Sigmoid colon (tissue), 7 donors: Measurements from ENCODE around the gene PMAIP1. TPM values are rescaled to one million over a fixed set of nuclear protein-coding genes. Genes with fewer than 3 reads are reported as not detected.

Experiments used
- DNase-seq: peaks from one replicate; pipeline ENCODE4 v3.0.0-alpha.2; 2019
- H3K27ac ChIP-seq, 4 donors: fragments of 200-600 bp; sonication (generic); one replicate each; pipeline ENCODE4 v1.5.1; 2016 to 2019; ENCODE audit warnings: mild to moderate bottlenecking in 1 of 4
- H3K27me3 ChIP-seq, 3 donors: fragments of 200-600 bp; sonication (generic); one replicate each; pipeline ENCODE4 v1.5.1; 2019; ENCODE audit warnings: mild to moderate bottlenecking in 1 of 3
- H3K36me3 ChIP-seq, 4 donors: fragments of 200-600 bp; sonication (generic); one replicate each; pipeline ENCODE4 v1.5.1; 2016 to 2019
- H3K4me1 ChIP-seq, 4 donors: fragments of 200-600 bp; sonication (generic); one replicate each; pipeline ENCODE4 v1.5.1; 2017 to 2019
- H3K4me3 ChIP-seq, 4 donors: fragments of 200-600 bp; sonication (generic); one replicate each; pipeline ENCODE4 v1.5.1; 2017 to 2019; ENCODE audit warnings: mild to moderate bottlenecking in 2 of 4, moderate library complexity in 1 of 4
- H3K9me3 ChIP-seq, 4 donors: fragments of 200-600 bp in 3 of 4; sonication (generic) in 3 of 4; one replicate each; pipeline versions ENCODE4 v1.5.1 to v1.6.1; 2013 to 2019
- EP300 ChIP-seq, 4 donors: sonication (generic); formaldehyde crosslinking; IDR thresholded peaks; one replicate each; pipeline ENCODE4 v1.6.1; 2017; ENCODE audit warnings: antibody characterized with exemption in 4 of 4
- POLR2A ChIP-seq, 2 donors: fragments of 450-650 bp; IDR thresholded peaks; one replicate each; pipeline ENCODE4 v1.6.1; 2016; ENCODE audit warnings: antibody characterized with exemption in 2 of 2, mild to moderate bottlenecking in 2 of 2, moderate library complexity in 2 of 2
- POLR2AphosphoS5 ChIP-seq, 4 donors: sonication (generic); formaldehyde crosslinking; IDR thresholded peaks; one replicate each; pipeline ENCODE4 v1.6.1; 2017; ENCODE audit warnings: antibody characterized with exemption in 4 of 4
- WGBS, 2 donors: extraction: QIAGEN DNeasy Blood & Tissue Kit; methylation state at CpG; one replicate each; pipeline ENCODE4 v1.1.7; 2013; 5-methylcytosine and 5-hydroxymethylcytosine counted together
- intact Hi-C: fragments of 100-400 bp; cut with DNase I; formaldehyde crosslinking; loops from one replicate; pipeline ENCODE4 v1.15.1; 2023
- polyA plus RNA-seq, 3 donors: library from polyadenylated mRNA; stranded (reverse); fragments of 200-250 nt; gene quantifications; one replicate each; pipeline ENCODE4 v1.2.3, GENCODE V29; 2013
- total RNA-seq, 4 donors: library from RNA; depleted of rRNA; stranded (reverse); fragments of >200 nt; gene quantifications; one replicate each; pipeline ENCODE4 v1.1.0, GENCODE V29; 2016
- TF ChIP-seq, protein P1 (sequence below), 4 experiments: fragments of 450-650 bp in 3 of 4; fragments of 200-600 bp in 1 of 4; IDR thresholded peaks; one replicate each; pipeline ENCODE4 v1.5.1; 2016 to 2019; ENCODE audit warnings: antibody characterized with exemption in 4 of 4, mild to moderate bottlenecking in 3 of 4, moderate library complexity in 2 of 4
- donor health status: healthy with polysubstance abuse.
- donor health status: Bipolar disorder and iron deficiency.
- donor health status: healthy.

The PMAIP1 gene
- total and polyA plus RNA-seq, 7 donors: 0.99 to 9.5 (median 4.4) TPM; not detected in 1

DNA sequence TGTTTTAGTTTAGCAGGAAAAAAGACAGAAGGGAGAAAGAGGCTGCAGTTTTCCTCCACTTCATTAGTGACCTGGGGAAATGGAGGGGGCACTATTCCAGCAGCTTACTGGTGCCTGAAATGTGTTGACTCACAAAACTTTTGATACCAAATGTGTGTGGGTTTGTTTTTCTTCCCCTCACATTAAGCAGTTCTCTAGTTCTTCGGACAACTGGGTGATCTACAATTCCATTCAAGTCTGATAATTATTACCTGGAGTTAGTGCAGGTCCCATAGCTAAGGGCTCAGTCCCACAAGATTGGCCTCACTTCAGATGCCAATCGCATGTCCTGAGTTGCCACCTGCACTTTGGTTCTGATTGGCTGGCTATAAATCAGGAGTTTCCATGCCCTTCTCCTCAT, 28.4 kb downstream of the PMAIP1 start:
- Histone ChIP-seq H3K4me3 (no peak overlapping the region), H3K4me1 (no peaks in the 10 kb centered on the region), H3K9me3 (no peaks in the 10 kb centered on the region), H3K27me3 (no peaks in the 10 kb centered on the region), H3K36me3 (no peaks in the 10 kb centered on the region), H3K27ac (no peak overlapping the region)
- 91 to 95% methylated on average over 2 of the region's 2 CpGs for WGBS, 2 donors
- TF ChIP-seq, protein P1, sequence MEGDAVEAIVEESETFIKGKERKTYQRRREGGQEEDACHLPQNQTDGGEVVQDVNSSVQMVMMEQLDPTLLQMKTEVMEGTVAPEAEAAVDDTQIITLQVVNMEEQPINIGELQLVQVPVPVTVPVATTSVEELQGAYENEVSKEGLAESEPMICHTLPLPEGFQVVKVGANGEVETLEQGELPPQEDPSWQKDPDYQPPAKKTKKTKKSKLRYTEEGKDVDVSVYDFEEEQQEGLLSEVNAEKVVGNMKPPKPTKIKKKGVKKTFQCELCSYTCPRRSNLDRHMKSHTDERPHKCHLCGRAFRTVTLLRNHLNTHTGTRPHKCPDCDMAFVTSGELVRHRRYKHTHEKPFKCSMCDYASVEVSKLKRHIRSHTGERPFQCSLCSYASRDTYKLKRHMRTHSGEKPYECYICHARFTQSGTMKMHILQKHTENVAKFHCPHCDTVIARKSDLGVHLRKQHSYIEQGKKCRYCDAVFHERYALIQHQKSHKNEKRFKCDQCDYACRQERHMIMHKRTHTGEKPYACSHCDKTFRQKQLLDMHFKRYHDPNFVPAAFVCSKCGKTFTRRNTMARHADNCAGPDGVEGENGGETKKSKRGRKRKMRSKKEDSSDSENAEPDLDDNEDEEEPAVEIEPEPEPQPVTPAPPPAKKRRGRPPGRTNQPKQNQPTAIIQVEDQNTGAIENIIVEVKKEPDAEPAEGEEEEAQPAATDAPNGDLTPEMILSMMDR (IDR thresholded peaks at IDR 0.05): no peak
- TF ChIP-seq EP300 (IDR thresholded peaks at IDR 0.05) (no peak), POLR2A (IDR thresholded peaks at IDR 0.05) (no peak), POLR2AphosphoS5 (IDR thresholded peaks at IDR 0.05) (no peak)
- intact Hi-C loops: no loop called here
- DNase-seq: no peak

DNA sequence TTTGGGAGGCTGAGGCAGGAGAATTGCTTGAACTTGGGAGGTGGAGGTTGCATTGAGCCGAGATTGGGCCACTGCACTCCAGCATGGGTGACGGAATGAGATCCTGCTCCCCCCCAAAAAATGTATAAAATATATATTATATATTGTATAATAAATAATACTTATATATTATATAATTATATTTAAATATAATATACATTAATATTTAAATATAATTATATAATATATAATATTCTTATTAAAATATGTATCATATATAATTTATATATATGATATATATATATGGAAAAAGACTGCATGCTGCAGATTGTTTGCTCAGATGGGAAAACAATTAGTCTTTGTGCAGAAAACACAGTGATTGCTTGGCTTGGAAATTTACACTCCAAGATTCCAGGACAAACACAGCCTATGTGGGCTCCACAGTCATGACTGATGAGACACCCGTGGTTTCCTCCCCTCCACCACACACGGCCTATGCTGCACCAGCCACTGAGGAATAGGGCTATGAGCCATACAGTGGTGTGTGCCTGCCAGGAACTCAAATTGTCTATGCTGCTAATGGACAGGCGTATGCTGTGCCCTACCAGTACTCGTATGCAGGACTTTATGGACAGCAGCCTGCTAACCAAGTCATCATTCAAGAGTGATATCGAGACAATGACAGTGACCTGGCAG, 30.0 kb downstream of the PMAIP1 start:
- no peak overlapping the region for H3K4me3 ChIP-seq
- no peak for DNase-seq
- H3K9me3 ChIP-seq: no peaks in the 10 kb centered on the region
- no peaks in the 10 kb centered on the region for H3K36me3 ChIP-seq
- 85 to 86% methylated on average over 7 of the region's 7 CpGs for WGBS, 2 donors
- no peaks in the 10 kb centered on the region for H3K27me3 ChIP-seq
- TF ChIP-seq, protein P1 (IDR thresholded peaks at IDR 0.05): no peak
- no peak for TF ChIP-seq POLR2A (IDR thresholded peaks at IDR 0.05)
- TF ChIP-seq POLR2AphosphoS5 (IDR thresholded peaks at IDR 0.05): no peak
- TF ChIP-seq EP300 (IDR thresholded peaks at IDR 0.05): no peak
- H3K4me1 ChIP-seq: no peaks in the 10 kb centered on the region
- intact Hi-C loops: no loop called here
- no peak overlapping the region for H3K27ac ChIP-seq

DNA sequence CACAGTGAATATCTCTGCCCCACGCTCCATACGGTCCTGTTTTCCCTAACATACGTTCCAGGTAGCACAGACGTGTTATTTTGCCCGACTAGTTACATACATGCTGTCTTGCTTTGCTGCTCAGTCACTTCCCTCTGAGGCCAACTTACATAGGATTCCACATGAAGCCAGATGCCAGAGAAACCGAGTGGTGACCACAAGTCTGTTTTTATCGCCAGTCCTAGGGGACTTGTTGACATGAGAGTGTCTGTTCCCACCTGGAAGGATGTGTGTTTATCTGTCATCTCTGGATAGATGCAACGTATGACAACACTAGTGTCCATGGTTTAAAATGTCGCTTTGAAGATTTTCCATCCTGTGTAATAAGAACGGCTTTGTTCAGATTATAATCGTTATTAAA, 32.6 kb downstream of the PMAIP1 start:
- no peak for DNase-seq
- Histone ChIP-seq H3K36me3 (no peaks in the 10 kb centered on the region), H3K9me3 (no peaks in the 10 kb centered on the region), H3K27ac (no peak overlapping the region), H3K4me1 (no peaks in the 10 kb centered on the region), H3K4me3 (no peak overlapping the region), H3K27me3 (no peaks in the 10 kb centered on the region)
- TF ChIP-seq EP300 (IDR thresholded peaks at IDR 0.05) (no peak), POLR2A (IDR thresholded peaks at IDR 0.05) (no peak), POLR2AphosphoS5 (IDR thresholded peaks at IDR 0.05) (no peak)
- TF ChIP-seq, protein P1 (IDR thresholded peaks at IDR 0.05): no peak
- 87 to 89% methylated on average over 11 of the region's 11 CpGs for WGBS, 2 donors
- intact Hi-C loops: no loop called here

DNA sequence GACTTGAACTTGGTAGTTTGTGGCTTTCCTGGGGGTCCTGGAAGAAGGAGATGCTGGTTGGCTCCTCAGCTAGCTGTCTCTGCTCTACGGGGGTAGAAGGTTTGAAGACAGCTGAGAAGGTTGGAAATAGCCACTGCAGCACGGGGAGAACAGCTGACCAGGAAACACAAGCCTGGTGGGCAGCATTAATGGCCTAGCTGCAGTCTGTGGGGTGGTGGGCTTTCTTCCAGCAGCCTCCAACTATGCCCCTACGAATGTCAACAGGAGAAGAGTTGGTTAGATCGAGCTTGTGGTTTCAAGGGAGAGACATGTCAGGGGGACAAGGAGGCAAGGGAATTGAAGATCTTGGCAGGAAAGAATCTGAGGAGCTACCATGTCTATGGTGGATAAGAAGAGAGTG, 38.9 kb downstream of the PMAIP1 start:
- 86 to 88% methylated on average over 4 of the region's 4 CpGs for WGBS, 2 donors
- H3K27me3 ChIP-seq: no peaks in the 10 kb centered on the region
- TF ChIP-seq, protein P1 (IDR thresholded peaks at IDR 0.05): no peak
- TF ChIP-seq POLR2AphosphoS5 (IDR thresholded peaks at IDR 0.05) (no peak), EP300 (IDR thresholded peaks at IDR 0.05) (no peak), POLR2A (IDR thresholded peaks at IDR 0.05) (no peak)
- H3K4me1 ChIP-seq: no peaks in the 10 kb centered on the region
- no peaks in the 10 kb centered on the region for H3K9me3 ChIP-seq
- intact Hi-C loops: no loop called here
- H3K36me3 ChIP-seq: no peaks in the 10 kb centered on the region
- no peak overlapping the region for H3K27ac ChIP-seq
- DNase-seq: no peak
- H3K4me3 ChIP-seq: no peak overlapping the region

DNA sequence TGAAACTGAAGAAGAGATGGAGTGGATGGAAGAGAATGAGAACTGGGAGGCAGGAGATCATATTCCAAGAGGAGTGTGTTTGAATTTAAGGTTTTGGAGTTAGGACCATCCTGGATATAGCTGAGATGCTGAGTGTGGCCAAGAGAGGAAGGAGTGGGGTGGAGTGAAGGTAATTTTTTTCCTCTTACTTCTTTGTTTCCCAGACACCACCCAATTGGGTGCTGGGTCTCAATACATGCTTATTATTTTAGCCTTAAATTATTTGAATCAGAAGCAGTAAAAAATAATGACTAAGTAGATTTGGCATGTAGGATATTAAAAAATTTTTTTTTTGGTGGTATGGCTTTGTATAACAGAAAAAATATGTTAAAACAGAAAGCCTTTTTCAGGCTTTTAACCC, 39.3 kb downstream of the PMAIP1 start:
- Histone ChIP-seq H3K36me3 (no peaks in the 10 kb centered on the region), H3K4me1 (no peaks in the 10 kb centered on the region), H3K27me3 (no peaks in the 10 kb centered on the region), H3K27ac (no peak overlapping the region), H3K4me3 (no peak overlapping the region), H3K9me3 (no peaks in the 10 kb centered on the region)
- TF ChIP-seq POLR2AphosphoS5 (IDR thresholded peaks at IDR 0.05) (no peak), EP300 (IDR thresholded peaks at IDR 0.05) (no peak), POLR2A (IDR thresholded peaks at IDR 0.05) (no peak)
- TF ChIP-seq, protein P1 (IDR thresholded peaks at IDR 0.05): no peak
- intact Hi-C loops: no loop called here
- DNase-seq: no peak
